HCT116 (cell line): ENCODE data around the gene UPK2. TPM values are rescaled to one million over a fixed set of nuclear protein-coding genes. Genes with fewer than 3 reads are reported as not detected.

Experiments used
- ATAC-seq: fragments of 200-7000 bp; cut with Tn5 transposase; 2 replicates; pipeline ENCODE4 v1.9.1; 2020; ENCODE audit warnings: mild to moderate bottlenecking, moderate library complexity
- BruUV-seq: library from RNA; stranded (reverse); fragments of 400-500 nt; replicated peaks from 2 replicates; lab custom pipeline; 2021; lab: Mats Ljungman, UMichigan
- CTCF ChIA-PET: fragments of 300-600 bp; sonication (Branson Sonifier 250); formaldehyde crosslinking; loops from one replicate; lab custom pipeline; 2021; ENCODE audit warnings: antibody characterized with exemption; lab: Charles Lee
- POLR2A ChIA-PET: fragments of 300-600, 350-600 bp; sonication (Branson Sonifier 250); formaldehyde crosslinking; loops from one replicate; lab custom pipeline; 2021; ENCODE audit warnings: antibody characterized with exemption; lab: Charles Lee
- RAD21 ChIA-PET, 2 experiments: fragments of 300-600 bp; sonication (Branson Sonifier 250); formaldehyde crosslinking; loops; one replicate each; lab custom pipeline; 2023; ENCODE audit warnings: low total read pairs in 2 of 2; ENCODE audit not compliant: uncharacterized antibody in 2 of 2, unreplicated experiment in 2 of 2, low non-redundant PET in 1 of 2; lab: Charles Lee
- DNase-seq: peaks from one replicate; pipeline ENCODE4 v3.0.0-alpha.2; 2010; ENCODE audit warnings: low read depth, low spot score
- H2AFZ ChIP-seq: fragments of 200-600 bp; shearing (Covaris generic), sonication (generic); 2 replicates; pipeline ENCODE4 v1.6.1; 2017; ENCODE audit warnings: low read depth, mixed run types, mixed read lengths, antibody characterized with exemption, low read length; ENCODE audit not compliant: poor library complexity, severe bottlenecking
- H3K27ac ChIP-seq: 2 replicates; pipeline ENCODE4 v1.5.1; 2012; ENCODE audit warnings: low read depth, low read length
- H3K27me3 ChIP-seq: fragments of 200-600 bp; sonication (generic); 2 replicates; pipeline ENCODE4 v1.6.1; 2016; ENCODE audit warnings: mixed run types, low read length, mixed read lengths; ENCODE audit not compliant: insufficient read depth
- H3K36me3 ChIP-seq, 2 experiments: fragments of 200-500 bp in 1 of 2; fragments of 200-600 bp in 1 of 2; sonication (Bioruptor generic) in 1 of 2; sonication (generic) in 1 of 2; 2 replicates each; pipeline versions ENCODE4 v1.5.1 to v1.6.1; 2014 to 2016; ENCODE audit warnings: low read length in 2 of 2, inconsistent platforms in 1 of 2, mixed read lengths in 1 of 2, mixed run types in 1 of 2; ENCODE audit not compliant: insufficient read depth in 2 of 2, control insufficient read depth in 1 of 2
- H3K4me1 ChIP-seq, 2 experiments: fragments of 200-600 bp in 1 of 2; sonication (generic) in 1 of 2; 2 replicates each; pipeline versions ENCODE4 v1.5.1 to v1.6.1; 2012 to 2017; ENCODE audit warnings: low read length in 2 of 2, inconsistent platforms in 1 of 2, mild to moderate bottlenecking in 1 of 2, mixed read lengths in 1 of 2, mixed run types in 1 of 2, moderate library complexity in 1 of 2; ENCODE audit not compliant: insufficient read depth in 2 of 2, control insufficient read depth in 1 of 2
- H3K4me2 ChIP-seq: fragments of 200-600 bp; sonication (generic); 2 replicates; pipeline ENCODE4 v1.6.1; 2017; ENCODE audit warnings: mixed run types, low read length, mixed read lengths
- H3K4me3 ChIP-seq, 2 experiments: fragments of 200-600 bp in 1 of 2; sonication (generic) in 1 of 2; replicated peaks in 1 of 2; 2 replicates each; pipeline ENCODE4 v1.5.1; 2011 to 2016; ENCODE audit warnings: low read length in 2 of 2, control low read depth in 1 of 2, low read depth in 1 of 2, mild to moderate bottlenecking in 1 of 2, mixed read lengths in 1 of 2, mixed run types in 1 of 2
- H3K79me2 ChIP-seq: fragments of 200-600 bp; sonication (generic); 2 replicates; pipeline ENCODE4 v1.6.1; 2017; ENCODE audit warnings: mild to moderate bottlenecking, mixed run types, low read length, moderate library complexity, mixed read lengths; ENCODE audit not compliant: insufficient read depth
- H3K9ac ChIP-seq: fragments of 200-600 bp; sonication (generic); 2 replicates; pipeline ENCODE4 v1.6.1; 2016; ENCODE audit warnings: low read length, mixed read lengths
- H3K9me2 ChIP-seq: fragments of 200-600 bp; sonication (generic), shearing (Covaris generic); 2 replicates; pipeline ENCODE4 v1.6.1; 2017; ENCODE audit warnings: mixed run types, mild to moderate bottlenecking, moderate library complexity; ENCODE audit not compliant: insufficient read depth
- H3K9me3 ChIP-seq, 2 experiments: fragments of 200-500 bp in 1 of 2; fragments of 200-600 bp in 1 of 2; sonication (Bioruptor generic) in 1 of 2; sonication (generic) in 1 of 2; 2 replicates each; pipeline ENCODE4 v1.6.1; 2014 to 2017; ENCODE audit warnings: low read length in 2 of 2, mixed read lengths in 2 of 2, inconsistent platforms in 1 of 2, low read depth in 1 of 2, mild to moderate bottlenecking in 1 of 2, mixed run types in 1 of 2, moderate library complexity in 1 of 2; ENCODE audit not compliant: control insufficient read depth in 1 of 2, insufficient read depth in 1 of 2
- H4K20me1 ChIP-seq: fragments of 200-600 bp; sonication (generic), shearing (Covaris generic); 2 replicates; pipeline ENCODE4 v1.6.1; 2017; ENCODE audit warnings: mixed run types, mild to moderate bottlenecking, moderate library complexity; ENCODE audit not compliant: insufficient read depth
- POLR2A ChIP-seq: IDR thresholded peaks from 2 replicates; pipeline ENCODE4 v1.7.0; 2011; ENCODE audit warnings: borderline replicate concordance; ENCODE audit not compliant: insufficient read depth, insufficient read length; ENCODE audit errors: extremely low read depth
- POLR2AphosphoS5 ChIP-seq: IDR thresholded peaks from 2 replicates; pipeline ENCODE4 v1.6.1; 2011; ENCODE audit warnings: mild to moderate bottlenecking, low read depth, low read length, moderate library complexity
- TCF7L2 ChIP-seq: IDR thresholded peaks from 2 replicates; pipeline ENCODE4 v1.7.0; 2011; ENCODE audit warnings: borderline replicate concordance, inconsistent platforms; ENCODE audit not compliant: insufficient read depth, insufficient read length; ENCODE audit errors: extremely low read depth
- intact Hi-C: fragments of 100-400 bp; cut with micrococcal nuclease; formaldehyde crosslinking; loops from 2 replicates; pipeline ENCODE4 v1.10.0; 2022
- total RNA-seq: library from RNA; stranded (reverse); gene quantifications from one replicate; pipeline ENCODE4 v1.2.1, GENCODE V29; 2021; ENCODE audit not compliant: unreplicated experiment
- TF ChIP-seq, protein P1 (sequence below), 3 experiments: fragments of 200-600 bp in 1 of 3; sonication (generic) in 1 of 3; IDR thresholded peaks in 2 of 3; conservative IDR thresholded peaks in 1 of 3; 2 replicates each; pipeline ENCODE4 v1.5.1; 2012 to 2017; ENCODE audit warnings: low read depth in 2 of 3, low read length in 2 of 3, antibody characterized with exemption in 1 of 3, borderline replicate concordance in 1 of 3, control low read depth in 1 of 3, mild to moderate bottlenecking in 1 of 3, mixed read lengths in 1 of 3, mixed run types in 1 of 3, moderate library complexity in 1 of 3; ENCODE audit not compliant: insufficient read depth in 1 of 3

Gene UPK2
- total RNA-seq, 1 experiment from 2014 or later, result 0.42 TPM

DNA sequence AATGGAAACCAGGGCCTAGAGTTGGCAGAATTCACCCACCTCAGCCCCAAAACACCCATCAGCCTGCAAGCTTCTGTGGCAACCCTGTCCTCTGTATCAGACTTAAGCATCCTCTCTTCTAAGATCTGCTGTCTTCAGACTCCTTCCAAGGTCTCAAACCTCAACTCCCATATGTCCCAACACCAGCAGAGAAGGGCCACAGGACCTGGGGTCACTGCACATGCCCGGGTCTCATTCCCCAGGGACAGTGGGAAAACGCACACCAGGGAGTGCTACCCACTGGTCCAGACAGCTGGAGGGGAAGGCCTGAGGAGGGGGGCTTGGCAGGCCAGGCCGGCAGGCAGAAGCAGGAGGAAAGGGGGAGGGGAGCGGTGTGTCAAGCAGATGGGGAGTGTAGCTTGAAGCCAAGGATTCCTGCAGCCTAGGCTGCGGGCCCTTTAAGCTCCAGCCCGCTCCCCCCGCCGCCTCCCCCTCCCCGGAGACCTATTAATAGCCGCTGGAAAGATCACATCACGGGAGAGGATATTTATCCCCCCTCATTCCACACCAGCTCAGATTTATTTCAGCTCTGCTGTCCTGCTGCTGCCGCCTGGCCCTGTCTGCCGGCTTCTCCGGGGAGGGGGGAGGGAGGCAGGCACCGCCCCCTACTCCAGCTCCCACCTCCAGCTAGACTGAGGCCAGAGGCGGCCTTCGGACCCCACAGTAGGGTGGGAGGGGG is 47.0 kb upstream of the UPK2 start:
- Histone ChIP-seq H3K27me3 (no peaks in the 10 kb centered on the region), H2AFZ (no peak overlapping the region), H3K9me3 (no peaks in the 10 kb centered on the region)
- TF ChIP-seq POLR2A (peak; percentile 47), POLR2AphosphoS5 (peak; percentile 73), TCF7L2 (peak; percentile 53)
- TF ChIP-seq, protein P1, sequence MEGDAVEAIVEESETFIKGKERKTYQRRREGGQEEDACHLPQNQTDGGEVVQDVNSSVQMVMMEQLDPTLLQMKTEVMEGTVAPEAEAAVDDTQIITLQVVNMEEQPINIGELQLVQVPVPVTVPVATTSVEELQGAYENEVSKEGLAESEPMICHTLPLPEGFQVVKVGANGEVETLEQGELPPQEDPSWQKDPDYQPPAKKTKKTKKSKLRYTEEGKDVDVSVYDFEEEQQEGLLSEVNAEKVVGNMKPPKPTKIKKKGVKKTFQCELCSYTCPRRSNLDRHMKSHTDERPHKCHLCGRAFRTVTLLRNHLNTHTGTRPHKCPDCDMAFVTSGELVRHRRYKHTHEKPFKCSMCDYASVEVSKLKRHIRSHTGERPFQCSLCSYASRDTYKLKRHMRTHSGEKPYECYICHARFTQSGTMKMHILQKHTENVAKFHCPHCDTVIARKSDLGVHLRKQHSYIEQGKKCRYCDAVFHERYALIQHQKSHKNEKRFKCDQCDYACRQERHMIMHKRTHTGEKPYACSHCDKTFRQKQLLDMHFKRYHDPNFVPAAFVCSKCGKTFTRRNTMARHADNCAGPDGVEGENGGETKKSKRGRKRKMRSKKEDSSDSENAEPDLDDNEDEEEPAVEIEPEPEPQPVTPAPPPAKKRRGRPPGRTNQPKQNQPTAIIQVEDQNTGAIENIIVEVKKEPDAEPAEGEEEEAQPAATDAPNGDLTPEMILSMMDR (IDR thresholded peaks at IDR 0.05 in 2 of 3, conservative IDR thresholded peaks at IDR 0.05 in 1 of 3; ENCODE audit: borderline replicate concordance in 1 of 3, insufficient read depth in 1 of 3, low read depth in 2 of 3, low read length in 2 of 3), result no peak
- TF ChIP-seq, all 23 proteins: peak for 3
- Histone ChIP-seq H3K9me2 (no peaks in the 10 kb centered on the region), H3K27ac (peak overlapping the region; percentile 100), H3K4me1 (peaks cover 53 to 79% of the 10 kb centered on the region in 2 experiments), H3K79me2 (peaks cover 84% of the 10 kb centered on the region), H3K4me2 (peak overlapping the region; percentile 100), H3K4me3 (peak overlapping the region; percentile 40 to 58), H3K9ac (peak overlapping the region; percentile 91), H4K20me1 (no peaks in the 10 kb centered on the region), H3K36me3 (peaks cover 20 to 26% of the 10 kb centered on the region in 2 experiments)
- CTCF ChIA-PET, result interaction anchor here (0.6 to 7.2 kb wide), 8 partner anchors 20 to 219 kb away, joined by 3 to 150 read pairs (median 4); partner anchors contain the start of genes BCL9L, DDX6, DPAGT1 and UPK2
- BruUV-seq, result no TSS peak
- RAD21 ChIA-PET, result interaction anchor here (0.6 to 1.7 kb wide), 10 partner anchors 13 to 116 kb away, joined by 3 to 13 read pairs (median 4); partner anchors contain the start of gene BCL9L (in 2 of the 2)
- no peak for DNase-seq
- POLR2A ChIA-PET, result interaction anchor here (0.6 to 2.7 kb wide), 9 partner anchors 27 to 219 kb away, joined by 3 to 15 read pairs (median 4); partner anchors contain the start of genes DDX6 and HMBS
- intact Hi-C loops, result loop anchor here (5.0 kb wide), 1 partner anchor 117 kb away; the partner anchor contains the start of gene DDX6
- ATAC-seq, result no peak
